HL-60 (cell line): Measurements from ENCODE around the gene CTTNBP2NL.

ENCODE experiments used
- CTCF ChIP-seq: IDR thresholded peaks from one replicate; pipeline ENCODE4 v1.5.1; 2011; ENCODE audit warnings: low read length, control low read depth, inconsistent platforms; ENCODE audit not compliant: insufficient read depth
- GABPA ChIP-seq: IDR thresholded peaks from 2 replicates; pipeline ENCODE4 v1.6.1; 2012; ENCODE audit warnings: low read depth
- POLR2AphosphoS5 ChIP-seq: IDR thresholded peaks from 2 replicates; pipeline ENCODE4 v1.6.1; 2012; ENCODE audit warnings: low read depth

- TF ChIP-seq CTCF (no peak), POLR2AphosphoS5 (no peak), GABPA (no peak)
Measured at GRCh38 chr1:112444269-112444668, 48.3 kb downstream of the CTTNBP2NL start.
